Measurements from ENCODE around the gene OMA1.

Gene OMA1

DNA sequence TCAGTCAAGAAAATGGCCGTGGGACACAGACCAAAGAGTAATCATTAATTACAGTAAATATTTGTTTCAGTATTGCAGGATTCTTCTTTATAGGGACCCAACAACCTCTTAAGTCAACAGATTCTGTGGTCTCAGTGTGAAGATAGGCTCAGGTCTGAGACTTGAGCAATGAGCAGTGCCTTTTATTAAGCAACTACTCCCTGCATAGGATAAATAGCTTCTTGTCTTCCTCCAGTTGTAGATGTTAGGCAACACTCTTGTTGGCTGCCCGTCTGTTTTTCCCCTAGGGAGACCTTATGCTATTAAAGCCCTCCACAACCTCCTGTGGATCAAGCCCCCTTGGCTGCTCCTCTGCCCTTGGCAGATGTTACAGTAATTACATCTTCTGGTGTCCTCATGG lies 1.8 kb upstream of the OMA1 start:
- Histone ChIP-seq H2AFZ (ENCODE audit: low read length) (peak overlapping the region; percentile 53; the same call in 1 of the 2 replicates), H3K9me3 (ENCODE audit: insufficient read depth, low read depth, low read length) (no peaks in the 10 kb centered on the region), H4K20me1 (ENCODE audit: insufficient read depth, low read length, poor library complexity, severe bottlenecking) (no peaks in the 10 kb centered on the region), H3K9me2 (replicated peaks; ENCODE audit: low read depth, low read length) (no peaks in the 10 kb centered on the region), H3K4me1 (ENCODE audit: insufficient read depth, low read length, poor library complexity, severe bottlenecking) (peaks cover 38% of the 10 kb centered on the region), H3F3A (ENCODE audit: low read depth) (no peaks in the 10 kb centered on the region), H3K27me3 (ENCODE audit: insufficient read depth, low read length, poor library complexity, severe bottlenecking) (no peaks in the 10 kb centered on the region), H3K36me3 (ENCODE audit: insufficient read depth, low read length) (no peaks in the 10 kb centered on the region), H3K9ac (ENCODE audit: low read depth, low read length, poor library complexity, severe bottlenecking) (no peak overlapping the region), H3K4me3 (ENCODE audit: low read length, poor library complexity, severe bottlenecking) (no peak overlapping the region), H3K79me2 (ENCODE audit: insufficient read depth, low read length) (peaks cover 16% of the 10 kb centered on the region), H3K4me2 (ENCODE audit: low read depth, low read length, poor library complexity, severe bottlenecking) (no peak overlapping the region)
- TF ChIP-seq, protein P1, sequence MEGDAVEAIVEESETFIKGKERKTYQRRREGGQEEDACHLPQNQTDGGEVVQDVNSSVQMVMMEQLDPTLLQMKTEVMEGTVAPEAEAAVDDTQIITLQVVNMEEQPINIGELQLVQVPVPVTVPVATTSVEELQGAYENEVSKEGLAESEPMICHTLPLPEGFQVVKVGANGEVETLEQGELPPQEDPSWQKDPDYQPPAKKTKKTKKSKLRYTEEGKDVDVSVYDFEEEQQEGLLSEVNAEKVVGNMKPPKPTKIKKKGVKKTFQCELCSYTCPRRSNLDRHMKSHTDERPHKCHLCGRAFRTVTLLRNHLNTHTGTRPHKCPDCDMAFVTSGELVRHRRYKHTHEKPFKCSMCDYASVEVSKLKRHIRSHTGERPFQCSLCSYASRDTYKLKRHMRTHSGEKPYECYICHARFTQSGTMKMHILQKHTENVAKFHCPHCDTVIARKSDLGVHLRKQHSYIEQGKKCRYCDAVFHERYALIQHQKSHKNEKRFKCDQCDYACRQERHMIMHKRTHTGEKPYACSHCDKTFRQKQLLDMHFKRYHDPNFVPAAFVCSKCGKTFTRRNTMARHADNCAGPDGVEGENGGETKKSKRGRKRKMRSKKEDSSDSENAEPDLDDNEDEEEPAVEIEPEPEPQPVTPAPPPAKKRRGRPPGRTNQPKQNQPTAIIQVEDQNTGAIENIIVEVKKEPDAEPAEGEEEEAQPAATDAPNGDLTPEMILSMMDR (conservative IDR thresholded peaks at IDR 0.05; ENCODE audit: low read length): no peak
- no peak for TF ChIP-seq EZH2phosphoT487 (IDR thresholded peaks at IDR 0.05; ENCODE audit: borderline replicate concordance)

DNA sequence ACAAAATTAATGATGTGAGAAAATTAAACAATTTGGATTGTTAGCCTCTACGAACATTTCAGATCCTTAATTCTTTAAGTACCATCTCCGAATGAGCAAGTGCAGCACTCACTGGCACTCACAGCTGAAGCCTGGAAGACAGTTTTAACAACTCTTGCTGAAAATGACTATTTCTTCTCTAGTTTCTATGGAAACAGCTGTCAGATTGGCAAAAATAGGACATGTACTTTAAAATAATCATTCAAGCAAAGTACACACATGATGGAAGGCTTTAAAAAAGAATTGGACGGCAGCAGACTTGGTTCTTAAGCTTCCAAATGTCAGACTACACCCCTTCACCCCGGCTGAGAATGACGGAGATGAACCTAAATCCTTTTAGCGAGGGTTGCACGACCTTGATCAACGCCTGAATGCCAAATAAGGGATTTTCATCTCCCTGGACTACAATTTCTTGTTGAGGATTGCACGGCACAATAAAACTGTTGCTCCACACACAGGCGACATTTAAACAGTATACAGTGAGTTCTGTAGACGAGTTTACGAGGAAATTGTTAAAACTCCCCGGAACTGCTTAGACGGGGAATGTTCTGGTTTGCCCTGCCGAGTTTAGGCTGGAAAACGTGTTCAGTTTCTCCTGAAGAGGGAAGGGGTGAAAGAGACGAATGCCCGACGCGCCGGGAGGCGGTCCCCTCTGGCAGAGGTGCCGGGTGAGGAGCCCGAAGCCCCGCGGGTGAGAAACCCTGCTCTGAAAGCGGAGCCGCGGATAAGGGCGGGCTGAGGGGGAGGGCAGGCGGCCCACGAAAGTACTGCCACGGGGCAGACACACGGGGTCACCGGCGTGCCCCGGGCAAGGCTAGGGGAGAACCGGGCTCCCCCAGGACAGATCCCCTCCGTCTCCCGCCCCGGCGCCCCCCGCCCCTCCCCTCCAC lies 671 bp downstream of the OMA1 start:
- Histone ChIP-seq H3K79me2 (ENCODE audit: insufficient read depth, low read length) (peaks cover 16% of the 10 kb centered on the region), H3K36me3 (ENCODE audit: insufficient read depth, low read length) (no peaks in the 10 kb centered on the region), H3K9me3 (ENCODE audit: insufficient read depth, low read depth, low read length) (no peaks in the 10 kb centered on the region), H3K4me2 (ENCODE audit: low read depth, low read length, poor library complexity, severe bottlenecking) (peak overlapping the region; percentile 72), H2AFZ (ENCODE audit: low read length) (peak overlapping the region; percentile 68), H3F3A (ENCODE audit: low read depth) (no peaks in the 10 kb centered on the region), H3K4me1 (ENCODE audit: insufficient read depth, low read length, poor library complexity, severe bottlenecking) (peaks cover 43% of the 10 kb centered on the region), H3K9me2 (replicated peaks; ENCODE audit: low read depth, low read length) (no peaks in the 10 kb centered on the region), H3K9ac (ENCODE audit: low read depth, low read length, poor library complexity, severe bottlenecking) (peak overlapping the region; percentile 87), H3K27me3 (ENCODE audit: insufficient read depth, low read length, poor library complexity, severe bottlenecking) (no peaks in the 10 kb centered on the region), H4K20me1 (ENCODE audit: insufficient read depth, low read length, poor library complexity, severe bottlenecking) (no peaks in the 10 kb centered on the region), H3K4me3 (ENCODE audit: low read length, poor library complexity, severe bottlenecking) (peak overlapping the region; percentile 82)
- TF ChIP-seq EZH2phosphoT487 (IDR thresholded peaks at IDR 0.05; ENCODE audit: borderline replicate concordance): no peak
- TF ChIP-seq, protein P1 (conservative IDR thresholded peaks at IDR 0.05; ENCODE audit: low read length): no peak

DNA sequence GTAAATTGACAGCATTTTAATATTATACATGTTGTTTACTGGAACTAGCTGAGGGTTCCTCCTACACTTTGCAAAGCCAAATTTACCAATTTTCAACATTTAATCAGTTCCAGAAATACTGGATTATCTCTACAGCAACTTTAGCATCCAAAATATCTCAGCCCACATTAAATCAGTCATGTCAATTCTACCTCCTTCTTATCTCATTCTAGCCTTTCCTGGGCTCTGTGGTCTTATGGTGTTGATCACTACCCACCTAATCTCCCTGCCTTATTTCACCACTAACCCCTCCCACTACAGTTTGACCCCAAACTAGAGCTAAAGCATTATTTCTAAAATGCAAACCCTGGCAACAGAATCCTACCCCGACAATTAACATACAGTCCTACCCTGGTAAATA lies 3.3 kb downstream of the OMA1 start:
- H3K9me3 ChIP-seq (ENCODE audit: insufficient read depth, low read depth, low read length): no peaks in the 10 kb centered on the region
- no peak overlapping the region for H3K4me2 ChIP-seq (ENCODE audit: low read depth, low read length, poor library complexity, severe bottlenecking)
- H3K36me3 ChIP-seq (ENCODE audit: insufficient read depth, low read length): no peaks in the 10 kb centered on the region
- H4K20me1 ChIP-seq (ENCODE audit: insufficient read depth, low read length, poor library complexity, severe bottlenecking): no peaks in the 10 kb centered on the region
- H3K4me3 ChIP-seq (ENCODE audit: low read length, poor library complexity, severe bottlenecking): no peak overlapping the region
- H2AFZ ChIP-seq (ENCODE audit: low read length): no peak overlapping the region
- no peaks in the 10 kb centered on the region for H3F3A ChIP-seq (ENCODE audit: low read depth)
- H3K79me2 ChIP-seq (ENCODE audit: insufficient read depth, low read length): peaks cover 16% of the 10 kb centered on the region
- peaks cover 27% of the 10 kb centered on the region for H3K4me1 ChIP-seq (ENCODE audit: insufficient read depth, low read length, poor library complexity, severe bottlenecking)
- TF ChIP-seq, protein P1 (conservative IDR thresholded peaks at IDR 0.05; ENCODE audit: low read length): no peak
- no peak for TF ChIP-seq EZH2phosphoT487 (IDR thresholded peaks at IDR 0.05; ENCODE audit: borderline replicate concordance)
- no peaks in the 10 kb centered on the region for H3K27me3 ChIP-seq (ENCODE audit: insufficient read depth, low read length, poor library complexity, severe bottlenecking)
- no peak overlapping the region for H3K9ac ChIP-seq (ENCODE audit: low read depth, low read length, poor library complexity, severe bottlenecking)
- no peaks in the 10 kb centered on the region for H3K9me2 ChIP-seq (replicated peaks; ENCODE audit: low read depth, low read length)
